ENCODE measurements around the gene SH2D3C.
A peak's percentile ranks its signal among the peaks of the same experiment; 100 is the strongest.
"Not testable (repeated sequence)": the region's sequence is repeated elsewhere in the genome, so short reads cannot be mapped to it uniquely, and the experiment has no call there.

SH2D3C gene

DNA sequence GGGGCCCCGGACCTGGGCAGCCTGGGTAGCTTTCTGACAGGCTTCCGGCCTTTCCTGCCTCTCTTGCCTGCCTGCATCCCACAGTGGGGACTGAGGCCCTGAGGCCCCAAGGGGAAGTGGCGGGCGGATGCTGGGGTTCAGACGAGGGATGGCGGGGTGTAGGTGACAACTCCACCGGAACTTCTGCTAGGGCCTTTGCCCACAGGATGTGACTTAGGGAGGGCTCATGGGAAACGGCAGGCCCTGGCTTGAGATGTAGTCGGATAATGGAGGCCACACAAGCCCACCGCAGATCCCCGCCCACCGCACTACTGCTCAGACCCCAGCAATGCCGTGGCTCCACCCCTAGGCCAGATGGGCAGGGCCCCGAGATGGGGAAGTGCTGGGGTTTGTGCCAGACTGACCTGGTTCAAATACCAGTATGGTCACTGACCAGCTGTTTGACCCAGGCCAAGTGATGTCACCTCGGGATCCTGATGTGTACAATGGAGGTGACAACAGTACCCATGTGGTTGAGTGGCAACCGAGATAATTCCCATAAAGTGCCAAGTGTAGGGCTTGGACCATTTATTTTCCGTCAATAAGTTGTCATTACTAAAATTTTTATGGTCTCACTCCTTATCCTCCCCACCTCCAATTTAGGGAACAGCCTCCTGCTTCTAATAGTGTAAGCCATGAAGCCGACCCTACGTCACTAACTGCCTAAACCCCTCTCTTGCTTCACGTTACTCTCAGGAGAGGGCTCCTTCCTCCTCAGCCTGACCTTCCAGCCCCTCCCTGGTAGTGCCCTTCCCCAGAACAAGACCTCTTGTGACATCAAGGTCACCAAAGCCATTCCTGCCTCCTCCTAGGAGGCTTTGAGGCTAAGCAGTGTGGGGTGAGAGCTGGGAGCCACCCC, 4.9 kb upstream of the SH2D3C start:
- peak; percentile 40 for DNase-seq

DNA sequence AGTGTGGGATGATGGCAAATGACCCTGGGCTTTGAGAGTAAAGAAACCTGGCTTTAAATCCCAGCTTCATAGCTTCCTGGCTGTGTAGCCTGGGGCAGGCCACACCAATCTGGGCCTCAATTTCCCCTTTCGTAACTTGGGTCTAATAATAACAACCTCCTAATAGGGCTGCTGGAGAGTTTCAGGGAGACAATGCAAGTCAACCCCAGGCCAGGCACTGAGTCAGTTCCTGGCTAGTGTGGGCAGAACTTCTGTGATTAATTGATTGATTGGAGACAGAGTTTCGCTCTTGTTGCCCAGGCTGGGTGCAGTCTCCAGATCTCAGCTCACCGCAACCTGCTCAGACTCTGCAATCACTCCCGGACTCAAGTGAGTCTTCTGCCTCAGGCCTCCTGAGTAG, 3.3 kb upstream of the SH2D3C start:
- no peak for DNase-seq

DNA sequence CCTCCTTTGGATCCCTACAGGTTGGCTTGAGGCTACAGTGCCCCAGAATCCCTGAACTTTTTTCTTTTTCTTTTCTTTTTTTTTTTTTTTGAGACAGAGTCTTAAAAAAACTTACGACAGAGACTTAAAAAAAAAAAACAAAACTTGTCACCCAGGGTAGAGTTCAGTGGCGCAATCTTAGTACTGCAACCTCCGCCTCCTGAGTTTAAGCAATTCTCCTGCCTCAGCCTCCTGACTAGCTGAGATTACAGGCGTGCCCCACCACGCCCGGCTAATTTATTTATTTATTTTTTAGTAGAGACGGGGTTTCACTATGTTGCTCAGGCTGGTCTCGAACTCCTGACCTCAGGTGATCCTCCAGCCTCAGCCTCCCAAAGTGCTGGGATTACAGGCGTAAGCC, 2.4 kb upstream of the SH2D3C start:
- not testable (repeated sequence) for DNase-seq

DNA sequence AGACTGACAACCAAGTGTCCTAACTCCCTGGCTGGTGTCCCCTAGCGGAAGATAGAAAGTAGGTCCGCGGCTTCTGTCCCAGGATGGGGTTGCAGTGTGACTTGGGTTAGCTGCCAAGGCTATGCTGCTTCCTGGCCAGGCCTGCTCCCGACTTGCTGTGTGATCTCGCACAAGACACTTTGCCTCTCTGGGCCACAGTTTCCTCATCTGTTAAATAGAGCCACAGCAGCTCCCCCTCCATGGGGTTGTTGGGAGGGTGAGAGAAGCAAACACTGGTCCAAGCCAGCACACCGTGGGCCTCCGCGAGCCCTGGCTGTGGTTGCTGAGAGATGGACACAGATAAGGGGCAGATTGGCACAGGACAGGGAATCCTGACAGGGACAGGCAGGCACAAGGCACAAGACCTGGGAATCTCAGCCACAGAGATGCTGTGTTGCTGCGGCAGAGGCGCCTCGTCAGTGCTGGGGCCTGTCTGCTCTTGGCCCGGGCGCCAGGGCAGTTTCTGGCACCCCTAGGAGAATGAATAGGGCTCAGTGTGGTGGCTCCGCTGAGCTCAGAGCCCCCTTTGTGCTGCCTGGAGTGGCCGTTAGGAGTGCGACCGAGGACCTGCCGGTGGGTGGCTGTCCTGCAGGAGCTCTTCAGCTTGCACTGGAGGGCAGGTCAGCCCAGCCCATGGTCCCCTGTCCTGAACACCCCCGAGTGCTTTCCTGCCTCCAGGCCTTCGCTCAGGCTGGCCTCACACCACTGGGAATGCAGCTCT, 1.8 kb upstream of the SH2D3C start:
- no peak for DNase-seq

DNA sequence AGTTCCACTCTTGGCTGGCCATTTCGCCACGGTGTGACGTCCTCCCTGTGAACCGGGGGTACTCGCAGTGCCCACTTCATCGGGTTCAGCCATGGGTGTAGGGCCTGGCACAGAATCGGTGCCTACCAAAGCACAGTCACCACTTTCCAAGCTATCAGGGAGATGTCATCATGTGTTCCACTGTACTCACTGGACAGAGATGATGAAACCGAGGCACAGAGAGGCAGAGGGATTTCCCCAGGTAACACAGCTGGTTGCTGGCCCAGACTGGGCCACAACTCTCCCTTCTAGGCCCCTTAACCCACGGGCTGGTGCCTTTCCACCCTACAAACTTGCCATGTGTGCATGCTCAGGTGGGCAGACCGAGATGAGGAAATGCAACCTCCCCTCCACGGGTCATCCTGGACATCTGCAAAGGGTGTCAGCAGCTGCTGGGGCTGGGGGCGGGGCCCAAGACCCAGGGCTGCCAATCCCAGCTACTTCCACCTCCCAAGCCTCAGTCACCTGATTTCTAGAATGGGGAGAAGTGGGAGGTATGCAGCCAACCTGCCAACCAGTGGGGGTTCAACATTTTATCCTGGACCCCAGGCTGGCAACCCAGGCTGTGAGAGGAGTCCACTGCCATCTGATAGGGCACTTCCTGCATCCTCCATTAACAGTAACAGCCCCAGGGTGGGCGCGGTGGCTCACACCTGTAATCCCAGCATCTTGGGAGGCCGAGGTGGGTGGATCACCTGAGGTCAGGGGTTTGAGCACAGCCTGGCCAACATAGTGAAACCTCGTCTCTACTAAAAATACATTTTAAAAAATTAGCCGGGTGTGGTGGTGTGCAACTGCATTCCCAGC, 893 bp upstream of the SH2D3C start:
- DNase-seq: peak; percentile 47

DNA sequence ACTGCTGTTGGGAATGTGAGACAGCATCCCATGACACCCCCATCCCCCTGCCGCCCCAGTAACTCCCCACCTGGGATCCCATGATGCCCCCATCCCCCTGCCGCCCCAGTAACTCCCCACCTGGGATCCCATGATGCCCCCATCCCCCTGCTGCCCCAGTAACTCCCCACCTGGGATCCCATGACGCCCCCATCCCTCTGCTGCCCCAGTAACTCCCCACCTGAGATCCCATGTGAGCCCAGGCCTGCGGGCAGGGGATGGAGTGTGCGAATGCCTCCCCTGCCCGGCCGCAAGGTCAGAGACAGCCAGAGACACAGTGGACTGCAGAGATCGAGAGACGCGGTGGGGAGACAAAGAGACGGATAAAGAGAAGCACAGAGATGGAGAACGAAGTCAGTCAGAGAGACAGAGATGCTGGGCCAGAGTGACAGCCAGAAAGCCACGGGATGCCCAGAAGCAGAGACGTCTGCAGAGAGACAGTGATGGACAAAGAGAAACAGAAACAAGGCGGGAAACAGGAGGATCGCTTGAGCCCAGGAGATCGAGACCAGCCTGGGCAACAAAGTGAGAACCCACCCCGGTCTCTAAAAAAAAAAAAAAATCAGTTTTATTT, 992 bp downstream of the SH2D3C start:
- DNase-seq: no peak

DNA sequence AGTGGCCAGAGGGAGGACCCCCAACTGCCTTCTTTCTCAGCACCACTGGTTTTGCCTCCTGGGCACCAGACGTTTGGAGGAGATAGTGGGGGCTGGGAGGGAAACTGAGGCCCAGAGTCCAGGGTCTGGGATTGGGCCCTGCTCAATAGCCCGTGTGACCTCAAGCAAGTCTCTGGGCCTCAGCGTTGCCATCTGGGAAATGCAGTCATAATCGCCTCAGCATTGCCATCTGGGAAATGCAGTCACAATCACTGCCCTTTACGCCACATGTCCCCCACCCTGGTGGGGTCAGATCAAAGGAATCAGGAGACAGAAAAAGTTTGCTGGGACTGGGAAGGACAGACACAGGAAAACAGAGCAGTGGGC, 1.6 kb downstream of the SH2D3C start:
- no peak for DNase-seq

DNA sequence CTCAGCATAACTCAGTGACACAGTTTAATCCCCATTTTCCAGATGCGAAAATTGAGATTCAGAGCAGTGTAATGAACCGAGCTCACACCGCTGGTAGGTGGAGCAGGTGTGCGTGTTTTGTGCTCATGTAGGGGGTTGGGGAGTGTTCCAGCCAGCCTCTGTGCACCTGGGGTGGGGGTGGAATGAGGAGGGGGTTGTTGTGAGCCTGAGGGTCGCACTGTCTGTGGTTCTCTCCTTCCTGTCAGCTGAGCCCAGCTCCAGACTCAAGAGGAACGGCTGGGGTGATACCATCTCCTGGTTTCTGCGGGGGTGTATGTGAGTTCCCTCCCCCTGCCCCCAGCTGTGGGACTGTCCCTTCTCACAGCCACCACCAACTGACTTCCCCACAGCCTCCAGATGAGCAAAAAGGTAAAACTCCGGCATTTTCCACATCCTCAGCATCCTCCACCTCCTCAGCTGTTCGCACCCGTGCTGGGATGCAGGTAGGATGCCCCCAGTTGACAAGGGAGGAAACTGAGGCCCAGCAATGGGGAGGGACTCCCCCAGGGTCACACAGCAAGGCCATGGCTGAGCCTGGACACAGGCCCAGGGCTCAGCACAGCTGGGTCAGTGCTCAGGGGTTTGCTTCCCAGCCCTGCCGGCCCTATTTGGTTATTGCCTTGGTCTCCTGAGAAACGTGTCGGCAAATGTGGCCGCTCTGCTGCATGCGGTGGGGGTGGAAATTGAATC, 2.1 kb downstream of the SH2D3C start:
- DNase-seq: peak; percentile 69

DNA sequence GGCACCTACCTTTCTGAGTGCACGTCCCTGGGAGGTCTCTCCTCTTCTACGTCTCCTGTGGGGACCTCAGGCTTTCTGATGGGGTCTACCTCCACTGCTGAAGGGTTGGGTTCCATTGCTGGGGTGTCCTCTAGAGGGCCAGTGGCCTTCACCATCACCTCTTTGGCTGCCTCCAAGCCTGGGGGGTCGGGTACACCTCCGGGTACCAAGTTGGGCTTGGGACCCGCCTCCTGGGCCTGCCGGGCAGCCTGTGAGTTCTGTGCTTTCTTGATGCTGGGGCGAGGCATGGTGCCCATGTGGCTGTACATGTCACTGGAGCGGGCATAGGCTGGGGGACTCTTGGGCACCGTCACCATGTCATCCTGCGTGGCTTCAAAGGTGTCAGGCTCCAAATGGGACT, 4.5 kb downstream of the SH2D3C start:
- no peak for DNase-seq

DNA sequence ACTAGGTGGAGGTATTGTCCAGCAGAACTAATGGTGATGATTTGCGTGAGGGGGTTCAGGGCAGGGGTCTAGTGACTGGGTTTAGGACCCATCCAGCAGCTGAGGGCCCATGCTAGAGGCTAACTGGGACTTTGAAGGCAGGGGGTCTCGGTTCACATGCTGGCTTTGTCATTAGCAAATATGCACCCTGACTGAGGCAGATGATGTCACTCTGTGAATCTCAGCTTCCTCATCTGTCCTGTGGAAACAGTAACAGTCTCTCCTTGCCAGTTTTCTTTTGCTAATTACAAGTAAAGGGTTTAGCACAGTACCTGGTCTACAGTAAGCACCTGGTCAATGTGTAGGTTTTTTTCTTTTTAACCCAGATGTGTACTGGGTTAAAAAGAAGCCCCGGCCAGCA, 5.2 kb downstream of the SH2D3C start:
- DNase-seq: no peak

DNA sequence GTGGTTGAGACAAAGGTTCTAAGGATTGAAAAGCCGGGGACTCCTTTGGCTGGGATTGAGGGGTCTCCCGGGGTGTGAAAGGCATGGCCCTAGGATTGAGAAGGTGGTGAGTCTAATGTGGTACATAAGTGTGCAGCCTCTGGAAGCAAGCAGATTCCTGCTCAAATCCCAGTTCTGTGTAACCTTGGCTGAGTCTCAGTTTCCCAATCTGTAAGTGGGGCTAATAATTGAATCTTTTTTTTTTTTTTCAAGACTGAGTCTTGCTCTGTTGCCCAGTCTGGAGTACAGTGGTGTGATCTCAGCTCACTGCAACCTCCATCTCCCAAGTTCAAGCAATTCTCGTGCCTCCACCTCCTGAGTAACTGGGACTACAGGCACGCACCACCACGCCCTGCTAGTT, 5.9 kb downstream of the SH2D3C start:
- no peak for DNase-seq

DNA sequence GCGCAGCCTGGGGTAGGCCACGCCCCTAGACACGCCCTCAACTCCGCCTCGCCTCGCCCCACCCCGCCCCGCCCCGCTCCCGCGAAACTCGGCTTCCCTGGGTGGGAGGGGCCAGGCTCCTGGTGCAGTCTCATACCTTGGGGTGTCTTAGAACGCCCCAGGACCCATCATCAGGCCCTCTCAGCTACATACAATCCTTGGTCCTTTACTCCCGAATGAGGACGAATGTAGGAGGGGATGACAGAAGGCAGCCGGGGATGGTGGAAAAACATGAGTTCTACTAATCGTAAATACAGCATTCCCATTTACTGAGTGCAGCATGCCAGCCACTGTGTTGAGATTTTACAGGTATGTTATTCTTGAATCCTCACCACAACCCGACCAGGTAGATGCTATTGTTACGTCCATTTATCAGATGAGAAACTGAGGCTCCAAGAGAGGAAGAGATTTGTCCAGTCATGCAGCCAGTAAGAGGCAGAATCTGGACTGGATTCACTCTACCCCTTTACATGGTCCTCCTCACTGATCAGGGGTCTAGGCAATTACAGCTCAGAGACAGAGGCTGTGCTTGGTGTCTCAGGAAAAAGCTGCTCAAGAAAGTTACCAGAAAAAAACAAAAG, 6.8 kb downstream of the SH2D3C start:
- no peak for DNase-seq

DNA sequence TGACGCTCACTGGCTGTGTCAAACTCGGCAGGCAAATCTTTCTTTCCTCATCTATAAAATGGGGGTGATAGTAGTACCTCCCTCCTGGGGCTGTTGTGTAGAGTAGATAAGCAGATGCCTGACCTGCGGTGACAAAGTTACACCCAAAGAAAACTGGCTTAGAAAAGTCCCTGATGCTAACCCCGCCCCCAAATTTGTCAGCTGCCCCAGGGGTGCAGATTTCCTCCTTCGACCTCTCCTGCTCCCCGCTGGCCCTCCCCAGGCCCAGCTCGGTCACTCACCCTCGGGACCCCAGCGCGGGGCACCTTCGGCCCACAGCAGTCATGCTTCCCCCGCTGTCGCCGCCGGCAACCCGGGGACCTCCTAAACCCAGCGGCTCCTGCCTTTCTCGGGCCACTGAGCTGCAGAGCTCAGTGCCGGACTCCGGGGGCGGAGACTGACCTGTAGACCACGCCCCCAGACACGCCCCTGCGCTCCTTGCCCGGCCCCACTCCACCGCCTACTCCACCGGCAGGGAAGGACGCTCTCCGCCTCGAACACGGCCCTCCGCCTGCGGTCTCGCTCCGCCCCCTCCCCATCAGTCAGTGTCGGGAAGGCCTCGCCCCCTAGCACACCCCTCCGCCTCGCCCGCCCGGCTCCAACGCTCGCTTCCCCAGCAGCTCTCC, 7.4 kb downstream of the SH2D3C start:
- DNase-seq: peak; percentile 91

DNA sequence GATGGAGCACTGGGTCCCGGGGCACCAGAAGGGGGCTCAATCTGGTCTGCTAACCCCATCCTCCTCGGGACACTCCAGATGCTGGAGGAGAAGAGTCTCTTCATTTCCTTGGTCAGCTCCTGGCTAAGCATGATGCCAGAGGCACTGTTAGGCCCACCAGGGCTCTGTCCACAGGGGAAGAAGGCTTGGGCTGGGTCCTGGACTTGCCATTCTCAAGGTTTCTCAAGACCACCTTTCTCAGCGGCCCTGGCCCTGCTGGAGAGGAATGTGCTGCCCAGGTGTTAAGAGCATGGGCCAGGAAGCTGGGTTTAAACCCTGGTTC, 7.9 kb downstream of the SH2D3C start:
- DNase-seq: no peak

DNA sequence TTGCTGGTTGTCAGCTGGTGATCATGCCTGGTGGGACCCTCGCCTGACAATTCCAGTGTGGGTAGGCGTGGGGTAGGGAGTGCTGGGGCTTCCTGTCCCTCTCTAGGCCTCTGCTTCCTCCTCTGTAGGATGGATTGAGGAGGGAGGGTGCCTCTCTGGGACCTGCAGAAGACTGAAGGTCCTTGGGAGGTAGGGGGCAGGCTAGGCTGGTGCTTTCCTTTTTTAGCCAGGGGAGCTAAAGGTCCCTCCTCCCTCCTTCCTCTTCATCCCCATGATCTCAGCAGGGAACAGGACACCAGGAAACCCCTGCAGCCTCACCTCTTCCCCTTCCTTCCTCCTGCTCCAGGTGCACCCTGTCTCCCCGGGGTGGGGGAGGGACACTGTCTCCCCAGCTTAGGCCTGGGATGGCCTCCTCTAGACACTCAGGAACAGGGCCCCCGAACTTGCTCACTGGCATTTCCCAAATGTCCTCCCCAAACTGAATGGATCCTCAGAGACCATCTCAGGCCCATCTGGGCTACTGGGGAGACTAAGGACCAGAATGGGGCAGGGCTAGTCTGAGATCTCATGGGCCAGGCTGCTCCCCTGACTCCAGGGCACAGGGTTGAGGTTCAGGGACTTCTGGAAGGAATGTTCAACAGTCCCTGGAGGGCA, 8.4 kb downstream of the SH2D3C start:
- no peak for DNase-seq

DNA sequence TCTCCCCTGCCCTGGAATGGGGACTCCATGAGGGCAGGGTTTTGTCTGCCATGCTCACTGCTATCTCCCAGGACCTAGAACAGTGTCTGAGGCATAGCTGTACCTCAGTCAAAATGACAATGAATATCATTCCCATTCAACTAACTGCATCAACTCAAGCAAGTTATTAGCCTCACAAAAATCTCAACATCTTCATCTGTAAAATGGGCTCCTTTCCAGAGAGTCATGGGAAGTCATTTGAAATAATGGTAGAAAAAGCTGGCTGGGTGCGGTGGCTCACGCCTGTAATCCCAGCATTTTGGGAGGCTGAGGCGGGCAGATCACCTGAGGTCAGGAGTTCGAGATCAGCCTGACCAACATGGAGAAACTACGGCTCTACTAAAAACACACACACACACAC, 9.4 kb downstream of the SH2D3C start:
- DNase-seq: no peak

DNA sequence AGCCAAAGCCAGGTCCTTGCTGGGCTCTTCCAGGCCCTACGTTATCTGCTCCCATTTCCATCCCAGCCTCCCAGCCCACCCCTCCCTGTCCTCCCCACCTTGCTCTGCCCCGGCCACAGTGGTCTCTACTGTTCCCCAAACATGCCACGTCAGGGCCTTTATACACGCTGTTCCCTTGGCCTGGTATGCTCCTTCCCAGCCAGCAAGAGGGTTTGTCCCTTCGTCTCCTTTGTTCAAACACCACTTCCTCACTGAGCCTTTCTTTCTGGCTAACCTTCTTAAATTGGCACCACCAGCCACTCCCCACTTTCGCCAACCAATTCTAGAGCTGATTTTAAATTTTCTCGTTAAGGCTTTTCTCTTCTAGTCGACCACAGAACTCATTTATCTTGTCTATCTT, 9.8 kb downstream of the SH2D3C start:
- no peak for DNase-seq

DNA sequence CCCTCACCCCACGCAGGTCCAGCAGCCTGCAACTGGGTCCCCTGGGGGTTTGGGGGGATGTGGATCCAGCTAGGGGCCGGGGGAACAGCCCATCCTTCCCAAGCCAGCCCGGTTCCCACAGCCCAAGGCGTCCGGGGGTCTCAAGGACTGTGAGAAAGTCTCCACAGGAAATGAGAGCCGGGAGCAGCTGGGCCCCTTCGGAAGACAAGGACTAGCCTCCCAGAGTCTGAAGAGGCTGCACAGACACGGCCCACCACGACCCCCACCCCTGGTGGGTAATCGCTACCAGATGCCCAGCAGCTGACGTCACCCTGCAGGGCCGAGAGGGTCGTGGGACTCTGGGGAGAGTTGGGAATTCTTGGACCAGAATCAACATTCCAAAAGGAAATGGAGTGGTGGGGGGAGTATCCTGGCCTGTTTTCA, 10.5 kb downstream of the SH2D3C start:
- no peak for DNase-seq

DNA sequence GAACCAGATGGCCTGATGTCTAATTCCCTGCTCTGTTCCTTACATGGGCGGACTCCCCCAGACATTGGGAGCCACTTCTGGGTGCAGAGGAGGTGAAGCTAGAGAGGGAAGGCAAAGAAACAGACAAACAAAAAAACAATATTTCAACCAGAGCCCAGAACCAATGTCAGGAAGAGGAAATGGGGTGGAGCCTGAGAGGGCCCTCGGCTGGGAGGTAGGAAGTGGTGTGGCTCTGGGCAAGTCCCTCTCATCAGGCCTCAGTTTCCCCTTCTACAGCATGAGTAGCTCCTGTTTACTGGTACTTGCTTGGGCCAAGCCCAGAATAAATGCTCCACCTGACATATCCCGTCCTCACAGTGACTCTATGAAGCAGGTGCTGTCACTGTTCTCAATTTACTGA, 11.1 kb downstream of the SH2D3C start:
- no peak for DNase-seq

DNA sequence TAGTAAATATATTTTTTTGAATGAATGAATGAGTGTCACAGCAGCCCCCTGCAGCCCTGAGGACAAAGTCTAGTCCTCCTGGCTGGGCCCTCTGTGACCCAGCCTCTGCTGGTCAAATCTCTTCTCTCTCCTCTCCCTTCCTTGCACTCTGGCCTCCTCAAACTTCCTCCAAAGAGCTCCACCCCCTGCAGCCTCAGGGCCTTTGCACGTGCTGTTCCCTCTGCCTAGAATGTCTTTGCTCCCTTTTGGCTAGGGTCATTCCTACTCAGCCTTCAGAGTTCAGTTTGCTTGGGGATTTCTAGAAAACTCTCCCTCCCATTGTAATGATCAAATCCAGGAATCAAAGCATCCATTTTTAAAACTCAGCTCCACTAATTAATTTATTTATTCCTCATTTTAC, 13.0 kb downstream of the SH2D3C start:
- no peak for DNase-seq

DNA sequence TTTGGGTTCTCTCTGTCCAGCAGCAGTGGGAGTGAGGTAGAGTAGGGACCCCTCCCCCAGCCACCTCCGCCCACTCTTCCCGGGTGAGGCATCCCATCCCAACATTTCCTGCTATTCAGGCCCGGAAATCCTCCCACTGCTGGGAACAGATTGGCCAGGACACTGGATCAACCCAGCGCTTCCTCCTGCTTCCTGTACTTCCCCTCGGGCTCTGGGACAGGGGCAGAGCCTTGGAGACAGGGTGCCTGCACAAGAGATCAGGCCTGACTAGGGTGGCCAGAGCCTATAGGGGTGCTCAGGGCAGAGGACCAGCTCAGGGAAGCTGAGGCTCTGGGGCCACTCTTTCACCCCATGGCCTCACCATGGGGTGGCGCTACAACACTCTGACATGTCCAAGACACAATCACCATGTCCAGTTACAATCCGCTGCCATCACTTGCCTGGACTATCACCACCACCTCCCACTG, 14.5 kb downstream of the SH2D3C start:
- no peak for DNase-seq

All from activated T-cell treated with anti-CD3 and anti-CD28 coated beads for 4 hours (primary cell).